SIG-M5 treated with dmso at 0.1 percent for 504 hours (cell line): Measurements from ENCODE around the gene SLC1A2.
A peak's percentile ranks its signal among the peaks of the same experiment; 100 is the strongest.

Source experiments
- DNase-seq: peaks from one replicate; lab custom pipeline; 2025; ENCODE audit not compliant: unreplicated experiment; lab: John Stamatoyannopoulos, UW

Gene SLC1A2

DNA sequence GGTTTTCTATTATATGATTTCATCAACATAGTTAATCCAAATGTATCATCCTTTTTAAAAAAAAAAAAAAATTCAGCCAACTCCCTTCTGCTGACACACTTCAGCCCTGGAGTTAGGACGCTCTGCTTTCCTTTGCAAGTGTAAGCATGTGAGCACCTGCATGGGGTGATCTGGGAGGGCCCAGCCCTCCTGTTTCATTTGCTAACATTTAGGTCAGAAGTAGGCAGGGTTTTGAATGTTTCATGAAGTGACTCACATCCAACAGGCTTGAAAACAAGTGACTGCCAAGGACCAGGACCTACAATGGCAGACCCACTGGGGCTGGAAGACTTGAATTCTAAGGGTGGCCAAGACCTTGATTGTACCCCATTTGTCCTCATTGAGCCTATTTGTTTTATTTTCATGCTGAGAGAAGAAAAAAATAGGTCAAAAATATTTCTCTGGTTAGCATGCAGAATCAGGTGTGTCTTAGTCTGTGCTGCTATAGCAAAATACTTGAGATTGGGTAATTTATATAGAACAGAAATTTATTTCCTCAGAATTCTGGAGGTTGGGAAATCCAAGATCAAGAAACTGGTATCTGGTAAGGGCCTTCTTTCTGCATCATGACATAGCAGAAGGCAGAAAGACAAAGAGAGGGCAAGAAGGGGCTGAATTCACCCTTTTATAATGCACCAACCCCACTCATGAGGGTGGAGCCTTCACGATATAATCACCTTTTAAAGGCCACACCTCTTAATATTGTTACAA lies 142.8 kb downstream of the SLC1A2 start:
- no peak for DNase-seq

DNA sequence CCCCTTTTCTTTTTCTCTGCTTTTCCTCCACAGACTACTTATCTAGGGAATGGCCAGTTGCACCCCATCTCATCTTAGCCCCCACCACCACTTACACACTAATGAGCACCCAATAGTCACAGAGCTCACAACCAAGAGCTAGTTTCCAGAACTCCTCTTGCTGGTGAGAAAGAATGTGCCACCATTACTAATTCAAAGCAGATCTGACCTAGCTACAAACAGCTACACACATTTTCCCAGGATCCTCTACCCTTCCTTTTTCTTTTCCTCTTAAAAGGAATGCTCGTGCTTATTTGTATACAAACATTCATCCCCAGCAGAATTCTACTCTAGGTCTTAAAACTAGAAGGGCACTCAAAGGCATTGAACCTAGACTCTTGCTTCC lies 143.6 kb downstream of the SLC1A2 start:
- no peak for DNase-seq

DNA sequence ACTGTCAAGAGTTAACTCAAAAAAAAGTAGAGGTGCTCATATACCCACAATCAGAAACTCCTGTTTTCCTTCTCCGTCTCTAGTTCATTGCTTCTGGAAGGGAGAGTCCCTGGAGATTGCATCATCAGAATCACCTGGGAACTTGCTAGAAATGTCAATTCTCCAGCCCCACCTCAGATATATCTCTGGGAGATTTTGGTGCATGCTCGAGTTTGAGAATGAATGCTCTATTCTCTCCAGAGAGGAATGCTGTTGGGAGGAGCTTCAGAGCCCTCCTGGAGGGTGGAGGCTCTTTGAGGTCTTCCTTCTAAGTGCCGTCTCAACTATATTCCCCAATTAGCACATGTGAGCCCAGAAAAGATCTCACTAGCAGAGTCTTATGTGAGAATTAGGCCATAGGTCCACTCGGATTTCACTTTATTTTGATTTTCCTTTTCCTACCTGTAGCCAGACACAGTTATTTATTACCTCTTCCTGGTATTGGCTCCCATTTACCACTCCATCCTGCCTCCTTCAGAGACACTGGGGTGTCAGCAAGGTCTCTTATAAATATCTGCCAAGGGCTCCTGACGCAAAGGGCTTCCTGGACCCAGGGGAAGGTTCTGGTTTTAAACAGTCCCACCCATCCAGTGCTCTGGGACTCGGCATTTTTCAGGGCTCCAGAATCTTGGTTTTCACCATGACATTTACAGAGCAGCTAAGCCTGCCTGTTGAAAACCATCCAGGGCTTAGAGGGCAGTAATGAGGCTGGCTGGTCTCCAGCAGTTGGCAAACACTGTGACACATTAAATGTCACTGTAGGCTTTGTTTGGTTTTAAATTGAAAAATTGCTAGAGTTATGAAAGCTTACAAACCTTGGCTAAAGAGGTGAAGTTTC lies 144.2 kb downstream of the SLC1A2 start:
- no peak for DNase-seq

DNA sequence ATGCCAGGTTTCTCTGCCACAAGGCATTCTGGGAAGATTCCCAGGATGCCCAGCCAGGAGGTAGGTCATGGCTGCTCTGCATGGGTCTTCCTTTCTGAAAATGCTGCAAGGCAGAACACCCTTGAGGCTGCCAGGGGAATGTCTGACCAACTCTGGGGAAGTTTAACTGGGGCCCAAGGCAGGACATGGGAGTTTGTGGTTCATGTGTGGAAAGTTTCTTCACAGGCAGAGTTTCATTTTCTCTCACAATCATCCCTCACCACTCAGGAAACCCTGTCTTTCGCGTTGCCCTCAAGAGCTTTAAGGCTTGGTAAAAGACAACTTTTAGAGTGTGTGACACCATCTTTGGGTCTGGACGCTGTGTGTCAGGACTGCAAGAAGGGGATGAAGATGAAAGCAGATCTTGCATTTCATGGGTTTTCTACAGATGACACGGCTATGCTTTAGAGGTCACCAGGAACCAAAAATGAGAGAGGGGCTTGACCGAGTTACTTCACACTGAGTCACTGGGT lies 146.9 kb downstream of the SLC1A2 start:
- peak; percentile 84 for DNase-seq

DNA sequence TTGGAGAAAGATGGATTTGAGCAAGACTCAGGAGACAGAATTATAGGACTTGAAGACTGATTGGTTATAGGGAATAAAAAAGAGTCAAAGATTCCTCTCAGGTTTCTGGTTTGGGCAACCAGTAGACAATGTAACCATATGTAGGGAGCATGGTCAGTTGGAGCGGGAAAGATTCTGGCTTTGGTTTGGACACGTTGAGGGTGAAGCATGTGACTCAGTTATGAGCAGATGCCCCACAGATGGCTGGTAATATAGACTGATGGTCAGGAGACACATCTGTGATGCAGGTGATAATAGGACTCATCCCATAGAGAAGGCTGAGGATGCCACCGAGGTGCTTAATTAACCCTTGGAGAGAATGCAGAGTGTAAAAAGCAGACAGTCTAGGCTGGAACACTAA lies 148.3 kb downstream of the SLC1A2 start:
- no peak for DNase-seq

DNA sequence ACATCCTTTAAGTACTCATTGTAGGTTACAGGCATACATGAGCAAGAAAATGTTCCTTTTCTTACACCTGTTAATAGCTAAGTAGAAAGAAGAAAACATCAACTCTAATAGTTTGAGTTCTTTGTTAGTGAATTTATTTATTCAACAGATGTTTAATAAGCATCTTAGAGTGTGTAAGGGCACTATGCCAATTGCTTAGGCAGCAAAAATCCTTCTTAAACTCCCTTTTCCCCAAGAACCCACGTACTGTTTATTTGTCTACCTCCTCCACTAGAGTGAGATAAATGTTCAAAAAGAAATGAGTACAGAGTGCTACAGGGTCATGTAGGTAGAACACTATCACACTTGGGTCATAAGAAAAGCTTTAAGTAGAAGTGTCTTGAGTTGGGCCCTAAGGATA lies 149.0 kb downstream of the SLC1A2 start:
- DNase-seq = no peak

DNA sequence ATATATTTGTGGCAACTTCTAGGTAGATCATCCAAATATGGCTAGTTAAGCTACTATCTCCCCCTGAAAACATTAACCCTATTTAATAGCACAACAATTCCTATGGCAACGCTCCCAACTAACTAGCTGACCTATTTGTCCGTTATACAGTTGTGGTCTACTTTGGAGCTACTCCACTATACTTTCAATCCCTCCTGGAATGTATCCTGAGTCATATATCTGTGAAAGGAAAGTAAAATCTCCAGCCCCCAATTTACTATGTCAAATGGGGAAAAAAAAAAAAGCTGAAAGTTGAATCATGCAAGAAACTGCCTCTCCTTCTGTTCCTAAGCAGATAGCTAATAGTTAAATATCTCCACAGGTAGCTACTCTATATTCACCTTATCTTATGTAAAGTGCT lies 151.9 kb downstream of the SLC1A2 start:
- DNase-seq = no peak

DNA sequence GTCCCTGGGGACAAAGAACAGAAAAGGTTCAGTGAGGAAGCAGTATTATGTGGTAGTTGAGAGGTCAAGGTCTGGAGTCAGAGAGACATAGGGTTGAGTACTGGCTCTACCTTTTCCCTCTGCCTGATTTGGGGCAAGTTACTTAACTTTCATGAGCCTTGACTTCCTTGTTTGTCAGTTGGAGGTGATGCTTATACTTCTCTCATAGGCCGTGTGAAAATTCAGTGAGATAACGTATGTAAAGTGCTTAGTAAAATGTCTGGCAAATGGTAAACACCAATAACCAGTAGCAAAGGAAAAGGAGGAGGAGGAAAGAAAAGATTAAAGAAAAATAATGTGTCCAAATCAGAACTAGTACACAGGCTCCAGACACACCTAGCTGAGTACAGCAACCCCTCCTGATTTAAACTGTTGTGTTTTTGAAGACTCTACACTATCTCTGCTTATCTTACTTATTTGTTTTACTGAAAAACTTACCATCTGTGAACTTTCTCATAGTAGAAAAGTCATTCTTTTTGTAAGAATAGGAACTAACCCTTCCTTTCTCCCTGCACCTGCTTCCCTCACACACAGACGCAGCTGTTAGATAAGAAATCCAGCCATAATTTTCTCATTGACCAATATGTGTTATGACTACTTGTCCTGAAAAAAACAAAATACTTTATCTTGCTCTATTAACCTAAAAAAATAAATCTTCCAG lies 153.5 kb downstream of the SLC1A2 start:
- no peak for DNase-seq

DNA sequence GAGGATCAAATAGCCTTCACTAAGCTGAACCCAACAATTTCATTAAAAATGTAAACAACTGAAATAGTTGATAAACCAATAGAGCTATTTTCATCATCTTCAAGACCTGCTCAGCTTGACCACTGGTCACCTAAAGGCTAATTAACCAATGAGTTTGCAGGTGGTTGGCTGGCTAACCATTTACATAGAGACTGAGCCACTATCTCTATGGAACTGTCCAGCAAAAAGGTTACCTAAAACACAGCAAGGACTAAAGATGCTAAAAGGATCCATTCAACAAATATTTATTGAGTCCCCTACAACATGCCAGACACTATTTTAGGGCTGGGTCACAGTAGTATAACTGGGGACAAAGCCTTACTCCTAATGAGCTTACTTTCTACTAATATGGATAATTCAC lies 156.6 kb downstream of the SLC1A2 start:
- DNase-seq = no peak

DNA sequence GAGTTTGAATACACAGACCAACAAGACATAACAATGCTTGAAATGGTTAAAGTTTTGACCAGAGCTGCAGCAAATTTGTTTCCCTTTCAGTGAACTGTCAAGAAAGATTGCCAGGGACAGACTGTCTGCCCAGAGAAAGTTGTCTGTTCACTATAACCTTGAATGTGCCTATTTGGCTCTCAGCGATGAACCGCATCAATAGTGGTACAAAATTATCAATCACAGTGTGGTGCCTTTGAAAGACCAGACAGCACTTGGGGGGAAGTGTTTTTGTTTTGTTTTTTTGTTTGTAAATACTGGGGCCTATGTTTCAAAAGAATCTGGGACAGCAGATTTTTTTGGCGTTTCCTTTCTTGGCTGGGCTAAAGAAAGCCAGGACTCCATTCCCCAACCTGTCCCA lies 157.3 kb downstream of the SLC1A2 start:
- no peak for DNase-seq

DNA sequence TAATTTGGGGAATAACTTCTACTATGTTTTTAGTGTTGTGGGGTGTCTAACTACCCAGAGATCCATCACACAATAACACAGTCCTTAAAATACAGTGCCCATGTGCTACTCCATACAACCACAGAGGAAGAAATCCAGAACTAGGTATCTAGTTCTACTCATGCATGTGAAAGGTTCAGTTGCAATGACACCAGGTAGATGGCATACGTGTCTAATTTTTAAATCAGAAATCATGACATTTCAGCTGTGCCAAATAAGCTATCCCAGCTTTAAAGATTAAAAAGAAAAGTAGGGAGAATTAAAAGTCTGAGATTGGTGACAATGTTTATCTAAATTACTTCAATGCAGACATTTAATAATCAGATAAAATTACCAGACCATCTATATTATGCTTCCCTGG lies 158.2 kb downstream of the SLC1A2 start:
- DNase-seq = no peak

DNA sequence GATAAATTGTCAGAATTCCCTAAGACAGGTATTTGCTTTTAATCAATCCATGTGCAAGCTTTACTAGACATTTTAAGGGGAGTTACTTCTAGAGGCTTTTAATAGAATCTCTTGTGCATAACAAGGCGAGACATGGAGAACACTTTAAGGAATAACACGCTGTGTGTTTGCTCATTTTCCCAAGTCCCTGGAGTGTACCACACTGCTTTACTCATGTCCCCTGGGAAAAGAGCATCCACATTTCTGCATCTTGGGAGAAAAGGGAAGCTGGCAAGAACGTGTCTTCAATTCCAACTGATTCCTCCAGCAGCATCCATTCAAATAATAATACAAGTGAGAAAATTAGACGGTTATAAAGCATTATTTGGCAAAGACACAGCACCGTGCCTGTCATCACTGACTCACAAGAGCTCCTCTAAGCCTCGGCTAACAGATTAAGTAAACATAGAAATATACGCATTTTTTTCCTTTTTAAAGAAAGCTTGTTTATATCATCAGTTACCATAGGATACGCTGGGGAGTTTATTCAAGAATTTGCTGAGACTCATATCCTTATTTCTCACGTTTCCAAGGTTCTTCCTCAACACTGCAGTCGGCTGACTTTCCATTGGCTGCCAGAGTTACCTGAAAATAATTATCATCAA lies 158.9 kb downstream of the SLC1A2 start:
- DNase-seq = no peak

DNA sequence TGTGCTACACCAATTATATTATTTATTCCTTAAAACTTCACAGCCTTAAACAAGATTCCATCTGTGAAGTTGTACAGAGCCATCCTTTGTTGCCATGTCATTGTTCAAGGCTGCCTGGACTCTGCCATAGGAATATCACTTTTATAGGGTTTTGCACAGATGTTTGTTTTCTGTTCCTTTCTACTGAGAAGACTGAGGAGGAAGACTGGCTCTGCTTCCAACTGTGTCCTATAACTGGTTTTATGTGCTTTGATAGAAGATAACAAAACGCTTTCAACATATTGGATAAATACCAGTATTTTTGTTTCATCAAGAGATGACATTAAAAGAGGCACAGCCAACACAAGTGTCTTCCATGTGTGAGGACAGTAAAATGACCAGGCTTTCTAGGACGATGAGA lies 159.8 kb downstream of the SLC1A2 start:
- DNase-seq = no peak

DNA sequence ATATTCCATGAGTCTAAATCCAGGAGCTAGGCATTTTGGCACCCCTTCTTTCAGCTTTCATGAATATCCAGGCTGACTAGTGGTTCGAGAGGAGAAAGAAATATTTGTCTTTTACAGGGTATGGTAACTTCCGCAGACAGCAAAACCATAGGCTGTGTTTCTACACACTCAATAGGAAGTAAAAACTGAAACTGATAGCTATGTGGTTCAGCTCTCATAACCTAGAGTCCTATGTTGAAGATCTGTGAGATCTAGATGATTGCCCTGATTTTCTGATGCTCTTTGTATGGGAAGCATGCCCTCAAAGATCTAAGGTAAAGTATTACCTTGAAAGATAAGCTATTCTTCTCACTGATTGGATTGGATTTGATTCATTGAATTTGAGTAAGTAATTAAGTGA lies 162.1 kb downstream of the SLC1A2 start:
- no peak for DNase-seq

DNA sequence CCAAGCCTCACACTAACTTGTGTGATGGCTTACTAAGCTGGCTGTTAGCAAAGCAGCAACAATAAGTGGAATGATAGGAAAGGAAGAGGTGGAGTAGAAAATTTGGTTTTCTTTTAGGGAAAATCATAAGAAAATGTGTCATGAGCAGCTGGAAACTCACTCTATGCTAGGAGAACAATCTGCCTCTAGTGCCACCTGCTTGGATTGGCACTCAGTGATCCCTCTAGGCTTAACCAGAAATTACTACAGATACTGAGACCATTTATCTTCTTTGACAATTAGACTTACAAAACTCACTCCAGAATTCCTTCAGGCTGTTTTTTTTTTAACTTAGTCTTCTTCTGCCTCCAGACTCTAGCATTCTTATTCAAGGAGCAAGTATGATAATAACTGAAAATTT lies 163.1 kb downstream of the SLC1A2 start:
- no peak for DNase-seq

DNA sequence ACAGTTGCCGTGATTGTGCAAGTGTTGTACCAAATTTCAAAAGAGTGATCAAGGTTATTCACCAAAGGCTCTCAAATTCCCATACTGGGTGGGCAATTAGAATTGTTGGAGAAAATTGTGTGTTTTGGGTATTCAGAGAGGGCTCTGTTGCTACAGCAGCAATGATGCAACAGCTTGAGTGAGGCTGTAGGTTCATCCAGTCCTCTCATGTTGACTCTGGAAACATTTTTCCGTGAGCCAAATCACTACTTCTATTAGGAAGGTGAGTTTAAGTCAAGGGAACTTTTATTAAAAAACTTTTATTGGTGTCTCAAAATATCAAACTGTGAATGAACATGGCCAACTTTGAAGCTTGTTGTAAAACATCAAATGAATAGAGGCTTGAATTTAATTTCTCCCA lies 163.8 kb downstream of the SLC1A2 start:
- DNase-seq = no peak

DNA sequence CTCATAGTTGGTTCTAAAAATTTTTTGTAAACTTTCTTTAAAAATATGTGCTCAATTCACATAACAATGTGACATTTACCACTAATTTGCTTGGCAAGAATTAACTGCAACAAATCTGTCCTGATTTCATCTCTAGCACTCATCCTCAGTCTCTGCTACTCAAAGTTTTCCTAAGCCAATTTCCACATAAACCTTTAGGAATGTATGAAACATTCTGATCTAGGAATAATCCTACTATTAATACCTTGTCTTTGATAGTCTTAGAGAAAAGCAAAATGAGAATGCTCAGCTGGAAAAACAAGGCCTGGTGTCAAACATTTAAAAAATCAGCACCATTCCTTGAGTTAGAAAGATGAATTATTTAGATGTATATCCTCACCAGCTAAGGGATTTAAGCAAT lies 166.1 kb downstream of the SLC1A2 start:
- DNase-seq = no peak

DNA sequence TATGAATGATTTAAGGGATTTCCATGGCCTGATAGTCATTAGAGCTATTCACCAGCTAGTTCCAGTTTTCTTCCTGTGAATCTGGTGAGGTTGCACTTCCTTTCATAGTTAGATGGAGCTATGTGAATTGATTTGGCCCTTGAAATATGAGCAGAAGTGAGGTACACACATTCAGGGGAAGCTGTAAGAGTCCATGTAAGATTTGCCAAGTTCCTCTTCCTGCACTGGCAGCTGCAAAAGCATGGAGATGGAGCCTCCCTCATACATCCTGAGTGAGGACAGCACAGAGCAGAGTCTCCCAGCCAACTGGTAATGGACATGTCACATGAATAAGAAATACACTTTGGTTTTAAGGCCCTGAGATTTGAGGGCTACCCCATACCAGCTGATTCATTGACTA lies 168.7 kb downstream of the SLC1A2 start:
- no peak for DNase-seq

DNA sequence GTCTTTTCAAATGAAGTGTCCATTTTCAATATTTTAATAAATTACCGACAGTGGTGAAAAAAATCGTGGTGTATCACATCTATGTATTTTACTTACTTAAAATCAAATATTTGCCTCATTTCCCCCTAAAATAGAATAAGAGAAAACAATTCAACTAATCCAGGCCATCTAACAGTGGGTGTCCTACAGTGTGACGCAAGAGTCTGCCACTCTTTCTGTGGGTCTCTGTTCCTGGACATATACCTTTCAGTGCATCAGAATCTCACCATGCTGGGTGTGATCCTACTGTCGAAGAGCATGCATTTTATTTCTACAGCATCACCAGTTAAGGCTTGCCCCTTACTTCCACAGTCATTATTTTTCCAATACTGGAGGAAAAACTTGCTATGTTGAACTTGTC lies 169.2 kb downstream of the SLC1A2 start:
- DNase-seq = no peak

DNA sequence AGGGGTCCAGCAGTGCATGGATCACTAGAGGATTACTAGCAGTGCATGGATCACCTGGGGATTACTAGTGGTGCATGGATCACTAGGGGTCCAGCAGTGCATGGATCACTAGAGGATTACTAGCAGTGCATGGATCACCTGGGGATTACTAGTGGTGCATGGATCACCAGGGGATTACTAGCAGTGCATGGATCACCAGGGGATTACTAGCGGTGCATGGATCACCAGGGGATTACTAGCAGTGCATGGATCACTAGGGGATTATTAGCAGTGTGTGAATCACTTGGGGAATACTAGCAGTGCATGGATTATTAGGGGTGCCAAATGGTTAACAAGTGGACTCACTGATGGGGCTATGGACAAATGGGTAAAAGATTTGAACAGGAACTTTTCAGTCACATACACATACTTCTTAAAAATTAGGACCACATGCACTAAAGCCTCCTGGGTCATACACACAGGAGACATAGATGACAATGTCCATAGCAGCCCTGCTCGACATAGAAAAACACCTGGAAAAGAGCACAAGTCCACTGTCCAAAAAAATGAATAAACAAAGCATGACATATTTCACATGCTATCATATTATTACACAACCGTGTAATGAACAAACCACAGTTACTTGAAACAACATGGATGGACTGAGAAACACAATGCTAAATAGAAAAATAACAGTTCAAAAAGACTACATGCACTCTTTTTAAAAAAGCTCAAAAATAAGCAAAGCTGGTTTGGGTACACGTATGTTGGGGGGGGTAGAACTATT lies 170.6 kb downstream of the SLC1A2 start:
- no peak for DNase-seq
